HG03442 (cell line): ENCODE results near the gene RHOD.

ENCODE experiments used
- ATAC-seq: cut with Tn5 transposase; IDR thresholded peaks from one replicate; pipeline ENCODE4 v1.9.1; 2021; ENCODE audit warnings: mild to moderate bottlenecking, moderate library complexity; ENCODE audit not compliant: unreplicated experiment

The RHOD gene

DNA sequence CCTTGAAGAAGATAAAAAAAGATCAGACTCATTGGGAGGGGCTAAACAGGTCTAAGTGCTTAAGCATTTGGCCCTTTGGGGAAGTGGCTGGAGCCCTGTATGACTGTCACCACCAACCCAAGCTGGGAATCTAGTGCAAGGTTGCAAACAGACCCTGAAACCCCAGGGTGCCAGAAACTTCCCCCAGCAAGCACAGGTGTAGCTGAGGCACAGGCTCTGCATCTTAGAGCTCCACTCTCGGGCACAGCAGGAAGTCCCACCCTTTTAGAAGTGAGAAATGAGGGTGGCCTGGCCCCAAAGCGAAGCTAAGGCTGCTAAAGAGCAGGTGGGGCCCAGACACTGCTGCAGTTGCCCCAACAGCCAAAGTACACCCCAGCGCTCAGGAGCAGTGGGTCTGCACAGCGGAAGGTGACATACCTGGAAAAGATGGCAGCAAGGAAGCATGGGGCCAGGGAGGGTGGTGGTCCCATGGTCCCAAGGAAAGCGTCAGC is 56.6 kb downstream of the RHOD start:
- ATAC-seq, result peak; percentile 43

DNA sequence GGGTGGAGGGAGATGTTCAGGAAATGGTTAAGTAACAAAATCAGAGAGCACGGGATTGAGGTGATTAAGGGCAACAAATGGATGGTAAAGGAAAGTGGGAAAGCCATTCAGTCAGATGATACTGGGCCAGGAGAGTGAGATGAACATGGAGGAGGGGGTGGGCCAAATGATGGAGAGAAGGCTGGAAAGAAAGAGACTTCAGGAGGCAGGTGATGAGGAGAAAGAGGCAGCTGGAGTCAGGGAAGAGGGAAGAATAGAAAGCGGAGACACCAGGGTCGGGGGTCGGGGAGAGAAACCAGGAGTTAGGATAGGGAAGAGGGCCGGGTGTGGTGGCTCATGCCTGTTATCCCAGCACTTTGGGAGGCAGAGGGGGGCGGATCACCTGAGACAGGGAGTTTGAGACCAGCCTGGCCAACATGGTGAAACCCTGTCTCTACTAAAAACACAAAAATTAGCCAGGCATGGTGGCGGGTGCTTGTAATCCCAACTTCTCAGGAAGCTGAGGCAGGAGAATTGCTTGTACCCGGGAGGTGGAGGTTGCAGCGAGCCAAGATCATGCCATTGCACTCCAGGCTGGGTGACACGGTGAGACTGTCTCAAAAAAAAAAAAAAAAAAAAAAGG is 57.7 kb downstream of the RHOD start:
- no peak for ATAC-seq

DNA sequence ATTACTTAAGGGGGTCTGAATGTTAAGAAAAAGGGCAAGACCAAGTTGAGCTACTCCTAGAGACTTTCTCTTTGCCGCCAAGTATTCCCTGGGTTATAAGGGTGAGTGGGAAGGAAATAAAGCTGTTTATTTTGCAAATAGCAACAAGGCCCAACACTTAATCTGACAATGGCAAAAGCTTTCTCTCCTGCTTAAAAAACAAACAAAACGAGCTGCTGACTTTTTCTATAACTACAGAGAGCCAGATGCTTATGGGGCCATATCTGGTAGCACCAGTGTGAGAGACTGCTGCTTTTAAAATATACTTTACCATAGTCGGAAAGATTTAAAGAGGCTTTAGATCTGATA is 60.1 kb downstream of the RHOD start:
- ATAC-seq, result no peak

GRCh38 chr11:67117176-67117575 is 60.5 kb downstream of the RHOD start:
- ATAC-seq, result no peak

GRCh38 chr11:67117672-67118180 is 61.1 kb downstream of the RHOD start:
- peak; percentile 14 for ATAC-seq

- peak; percentile 5 for ATAC-seq
Observed at GRCh38 chr11:67118181-67118766, 61.6 kb downstream of the RHOD start.

DNA sequence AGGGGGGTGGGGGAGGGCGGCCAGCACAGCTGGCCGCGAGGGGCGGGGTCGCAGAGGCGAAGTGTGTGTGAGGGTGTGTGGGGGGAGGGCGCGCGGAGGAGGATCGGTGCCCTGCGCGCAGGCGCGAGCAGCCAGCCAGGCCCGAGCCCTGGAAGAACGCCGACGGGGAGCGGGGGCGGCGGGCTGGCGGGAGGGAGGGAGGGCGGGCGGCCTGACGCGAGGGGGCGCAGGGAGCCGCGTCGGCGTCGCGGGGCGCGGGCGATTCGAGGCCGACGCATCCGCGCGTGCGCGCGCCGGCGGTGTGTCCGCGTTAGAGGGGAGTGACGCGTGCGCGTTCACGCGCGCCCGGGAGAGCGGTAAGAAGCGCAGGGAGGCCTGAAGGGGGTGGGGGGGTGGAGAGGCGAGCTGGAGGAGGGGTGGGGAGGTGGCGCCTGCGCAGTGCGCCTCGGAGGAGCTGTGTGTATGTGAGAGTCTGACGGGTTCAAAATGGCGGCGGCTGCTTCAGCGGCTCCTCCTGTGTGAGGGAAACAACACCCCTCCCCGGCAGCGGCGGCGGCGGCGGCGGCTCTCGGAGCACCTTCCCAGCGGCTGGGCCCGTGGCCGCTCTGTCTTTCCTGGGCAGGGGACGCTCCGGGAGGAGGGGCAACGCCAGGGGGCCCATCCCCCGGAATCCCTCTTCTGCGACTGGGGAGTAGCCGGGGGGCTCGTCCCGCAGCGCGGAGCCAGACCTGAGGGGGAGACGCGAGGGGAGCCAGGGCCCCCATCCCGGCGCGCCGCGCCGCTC is 62.3 kb downstream of the RHOD start, which contains the start of gene KDM2A:
Gene KDM2A, plus strand, starts transcription at position 463 of the 784 bp plus-strand sequence. CDS start 2,054 bp downstream, outside the sequence.
- ATAC-seq, result peak; percentile 64

DNA sequence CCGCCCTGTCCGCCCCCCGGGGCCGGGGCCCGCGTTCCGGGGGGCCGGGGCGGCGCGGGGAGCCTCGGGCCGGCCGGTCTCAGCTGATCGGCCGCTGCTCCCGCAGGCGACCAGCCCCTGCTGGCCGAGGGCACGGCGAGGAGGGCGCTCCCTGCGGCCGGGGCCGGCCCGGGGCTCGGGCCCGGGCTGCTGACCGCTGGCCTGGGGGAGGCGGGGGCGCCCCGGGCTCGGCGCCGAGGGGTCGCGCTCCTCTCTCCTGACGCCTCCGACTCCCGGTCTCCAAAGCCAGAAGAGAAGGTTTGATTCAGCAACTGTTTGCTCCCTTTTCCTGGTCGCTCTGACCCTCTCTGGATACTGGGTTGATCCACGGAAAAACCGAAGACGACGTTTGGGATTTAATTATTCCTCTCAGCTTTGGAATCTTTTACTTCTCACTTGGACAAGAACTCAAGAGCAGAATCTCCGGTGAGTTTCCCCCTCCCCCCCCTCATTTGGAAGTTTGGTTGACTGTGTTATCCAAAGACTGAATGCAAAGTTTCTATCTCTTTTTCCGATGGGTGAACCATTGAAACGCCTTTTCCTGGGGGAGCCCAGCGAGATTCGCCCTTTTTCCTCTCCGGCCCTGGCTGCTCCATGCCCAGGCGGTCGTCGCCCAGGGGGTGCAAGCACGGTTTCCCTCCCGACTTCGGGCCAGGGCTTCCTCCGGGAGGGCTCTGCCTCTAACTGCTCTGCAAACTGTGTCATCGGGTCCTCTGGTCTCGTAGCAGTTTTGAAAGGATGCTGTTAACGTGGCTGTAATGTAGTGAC is 63.1 kb downstream of the RHOD start:
- ATAC-seq, result peak; percentile 19

DNA sequence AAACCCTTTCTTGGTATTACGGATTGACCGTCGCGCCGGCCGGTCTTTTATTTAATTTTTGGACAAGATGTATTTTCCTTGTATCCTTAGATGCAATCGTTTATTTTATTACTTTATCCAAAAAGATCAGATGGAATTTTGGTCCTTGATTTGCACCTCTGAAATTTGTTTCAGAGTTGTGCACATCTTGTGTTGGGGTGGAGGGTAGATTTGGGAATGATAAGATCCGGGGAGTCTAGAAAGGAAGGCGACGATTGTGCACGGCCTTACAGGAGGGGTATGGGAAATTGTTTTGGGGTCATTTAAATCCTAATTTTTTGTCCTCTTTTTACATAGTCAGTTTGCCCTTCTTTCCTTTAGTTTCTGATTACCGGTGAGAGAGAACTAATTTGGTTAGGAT is 63.8 kb downstream of the RHOD start:
- no peak for ATAC-seq

GRCh38 chr11:67120881-67121710 is 64.4 kb downstream of the RHOD start:
- ATAC-seq, result no peak
